ENCODE results near the gene CAMTA1. TPM values are rescaled to one million over a fixed set of nuclear protein-coding genes. Genes with fewer than 3 reads are reported as not detected.

CAMTA1 gene
- total RNA-seq, 1 donor from 2014 or later: 81.6 TPM

GRCh38 chr1:7751174-7751573 lies 965.9 kb downstream of the CAMTA1 start:
- no peak for TF ChIP-seq CTCF (IDR thresholded peaks at IDR 0.05)
- Mint-ChIP-seq H3K4me3 (ENCODE audit: unreplicated experiment) (no peak overlapping the region), H3K27me3 (ENCODE audit: unreplicated experiment) (no peaks in the 10 kb centered on the region), H3K4me1 (ENCODE audit: unreplicated experiment) (peaks cover 8% of the 10 kb centered on the region), H3K9me3 (ENCODE audit: unreplicated experiment) (no peaks in the 10 kb centered on the region), H3K36me3 (ENCODE audit: unreplicated experiment) (no peaks in the 10 kb centered on the region), H3K27ac (ENCODE audit: unreplicated experiment) (no peak overlapping the region)
- no peak for DNase-seq (ENCODE audit: extremely low spot score, unreplicated experiment)

GRCh38 chr1:7752512-7753417 lies 967.5 kb downstream of the CAMTA1 start:
- peak; percentile 82 for TF ChIP-seq CTCF (IDR thresholded peaks at IDR 0.05)
- Mint-ChIP-seq H3K4me1 (ENCODE audit: unreplicated experiment) (peaks cover 8% of the 10 kb centered on the region), H3K4me3 (ENCODE audit: unreplicated experiment) (peak overlapping the region; percentile 74), H3K27me3 (ENCODE audit: unreplicated experiment) (no peaks in the 10 kb centered on the region), H3K9me3 (ENCODE audit: unreplicated experiment) (no peaks in the 10 kb centered on the region), H3K27ac (ENCODE audit: unreplicated experiment) (peak overlapping the region; percentile 71), H3K36me3 (ENCODE audit: unreplicated experiment) (no peaks in the 10 kb centered on the region)
- DNase-seq (ENCODE audit: extremely low spot score, unreplicated experiment): no peak

GRCh38 chr1:7753641-7754040 lies 968.4 kb downstream of the CAMTA1 start:
- H3K4me3 Mint-ChIP-seq (ENCODE audit: unreplicated experiment): no peak overlapping the region
- no peaks in the 10 kb centered on the region for H3K36me3 Mint-ChIP-seq (ENCODE audit: unreplicated experiment)
- no peak for TF ChIP-seq CTCF (IDR thresholded peaks at IDR 0.05)
- no peak overlapping the region for H3K27ac Mint-ChIP-seq (ENCODE audit: unreplicated experiment)
- H3K9me3 Mint-ChIP-seq (ENCODE audit: unreplicated experiment): no peaks in the 10 kb centered on the region
- peaks cover 8% of the 10 kb centered on the region for H3K4me1 Mint-ChIP-seq (ENCODE audit: unreplicated experiment)
- no peaks in the 10 kb centered on the region for H3K27me3 Mint-ChIP-seq (ENCODE audit: unreplicated experiment)
- no peak for DNase-seq (ENCODE audit: extremely low spot score, unreplicated experiment)

- Mint-ChIP-seq H3K36me3 (ENCODE audit: unreplicated experiment) (no peaks in the 10 kb centered on the region), H3K4me3 (ENCODE audit: unreplicated experiment) (no peak overlapping the region), H3K4me1 (ENCODE audit: unreplicated experiment) (peaks cover 8% of the 10 kb centered on the region), H3K27ac (ENCODE audit: unreplicated experiment) (no peak overlapping the region), H3K9me3 (ENCODE audit: unreplicated experiment) (no peaks in the 10 kb centered on the region), H3K27me3 (ENCODE audit: unreplicated experiment) (no peaks in the 10 kb centered on the region)
- no peak for DNase-seq (ENCODE audit: extremely low spot score, unreplicated experiment)
- TF ChIP-seq CTCF (IDR thresholded peaks at IDR 0.05): no peak
Measured at GRCh38 chr1:7754234-7754633, 969.0 kb downstream of the CAMTA1 start.

- Mint-ChIP-seq H3K27ac (ENCODE audit: unreplicated experiment) (no peak overlapping the region), H3K27me3 (ENCODE audit: unreplicated experiment) (no peaks in the 10 kb centered on the region), H3K4me3 (ENCODE audit: unreplicated experiment) (no peak overlapping the region), H3K36me3 (ENCODE audit: unreplicated experiment) (no peaks in the 10 kb centered on the region), H3K4me1 (ENCODE audit: unreplicated experiment) (peaks cover 8% of the 10 kb centered on the region), H3K9me3 (ENCODE audit: unreplicated experiment) (no peaks in the 10 kb centered on the region)
- DNase-seq (ENCODE audit: extremely low spot score, unreplicated experiment): no peak
- peak; percentile 53 for TF ChIP-seq CTCF (IDR thresholded peaks at IDR 0.05)
Measured at GRCh38 chr1:7755448-7755847, 970.2 kb downstream of the CAMTA1 start.
